Gastroesophageal sphincter (tissue), 3 donors: ENCODE results near the gene CAMK1D.

Experiments used
- CTCF ChIP-seq, 4 experiments: fragments of 200-600 bp in 2 of 4; fragments of 450-650 bp in 2 of 4; sonication (generic) in 1 of 4; IDR thresholded peaks; one replicate each; pipeline ENCODE4 v1.5.1; 2017 to 2019; ENCODE audit warnings: antibody characterized with exemption in 4 of 4, mild to moderate bottlenecking in 2 of 4, moderate library complexity in 2 of 4
- EP300 ChIP-seq: sonication (generic); formaldehyde crosslinking; IDR thresholded peaks from one replicate; pipeline ENCODE4 v1.6.1; 2017; ENCODE audit warnings: antibody characterized with exemption, mild to moderate bottlenecking
- POLR2A ChIP-seq, 2 donors: fragments of 450-650 bp; IDR thresholded peaks; one replicate each; pipeline ENCODE4 v1.6.1; 2017; ENCODE audit warnings: antibody characterized with exemption in 2 of 2, mild to moderate bottlenecking in 2 of 2, moderate library complexity in 1 of 2

GRCh38 chr10:12459340-12459739 lies 110.0 kb downstream of the CAMK1D start:
- TF ChIP-seq CTCF (IDR thresholded peaks at IDR 0.05) (no peak), EP300 (no peak), POLR2A (IDR thresholded peaks at IDR 0.05) (no peak)
